RCC 7860 (cell line): Measurements from ENCODE around the gene MLANA.

Experiments
- DNase-seq: peaks from one replicate; pipeline ENCODE4 v3.0.0-alpha.2; 2015; ENCODE audit warnings: low spot score
- FAIRE-seq: peaks from 2 replicates; lab custom pipeline; 2012; peaks lifted over from hg19 to GRCh38; lab: Jason Lieb, UNC

The MLANA gene, protein sequence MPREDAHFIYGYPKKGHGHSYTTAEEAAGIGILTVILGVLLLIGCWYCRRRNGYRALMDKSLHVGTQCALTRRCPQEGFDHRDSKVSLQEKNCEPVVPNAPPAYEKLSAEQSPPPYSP

GRCh38 chr9:5890641-5891040, at the start of gene MLANA:
MLANA (plus strand) TSS chr9:5890889; CDS start chr9:5892475, 1,586 bp downstream.
- no peak for FAIRE-seq

GRCh38 chr9:5841771-5842573, 48.7 kb upstream of the MLANA start:
- FAIRE-seq: no peak
- DNase-seq: no peak

More at GRCh38 chr9:5890641-5891040, at the start of gene MLANA:
- DNase-seq: no peak

DNA sequence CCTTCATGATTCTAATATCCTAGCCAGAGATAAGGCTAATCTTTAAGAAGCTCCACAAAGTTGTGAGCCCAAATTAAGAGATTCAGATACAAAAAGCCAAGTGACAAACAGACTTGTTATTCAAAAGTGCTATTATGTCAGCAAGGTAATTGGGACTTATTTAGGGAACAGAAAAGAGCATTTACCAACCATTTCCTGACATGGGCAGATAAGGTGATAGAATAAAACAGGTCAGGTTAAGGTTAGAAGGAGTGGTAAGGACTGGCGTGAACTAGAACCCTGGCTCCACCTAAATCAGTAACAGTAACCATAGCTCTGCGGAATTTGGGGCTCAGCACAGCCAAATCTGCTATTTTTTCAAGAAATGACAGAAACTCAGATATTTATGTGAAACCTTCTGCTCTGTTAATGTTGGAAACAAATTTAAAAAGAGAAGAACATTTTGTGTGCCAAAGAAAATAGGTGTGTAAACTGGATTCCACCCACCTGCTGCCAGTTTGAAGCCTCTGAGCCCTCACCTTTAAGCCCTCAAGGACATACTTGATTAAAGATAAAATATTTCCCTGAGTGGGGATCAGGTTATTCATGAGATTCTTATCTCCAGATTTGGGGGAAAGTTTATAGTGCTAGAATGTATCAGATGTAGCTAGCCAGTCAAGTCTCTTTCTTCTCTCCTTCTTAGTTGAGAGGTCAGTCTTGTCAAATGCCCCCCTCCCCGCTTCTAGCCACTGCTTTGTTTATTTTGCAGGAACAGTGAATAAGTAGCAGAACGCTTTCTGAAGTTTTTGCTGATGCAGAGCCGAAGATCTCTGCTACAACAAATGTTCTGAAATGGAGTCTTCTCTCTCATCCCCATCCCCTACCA, 47.5 kb upstream of the MLANA start:
- FAIRE-seq: no peak
- no peak for DNase-seq

DNA sequence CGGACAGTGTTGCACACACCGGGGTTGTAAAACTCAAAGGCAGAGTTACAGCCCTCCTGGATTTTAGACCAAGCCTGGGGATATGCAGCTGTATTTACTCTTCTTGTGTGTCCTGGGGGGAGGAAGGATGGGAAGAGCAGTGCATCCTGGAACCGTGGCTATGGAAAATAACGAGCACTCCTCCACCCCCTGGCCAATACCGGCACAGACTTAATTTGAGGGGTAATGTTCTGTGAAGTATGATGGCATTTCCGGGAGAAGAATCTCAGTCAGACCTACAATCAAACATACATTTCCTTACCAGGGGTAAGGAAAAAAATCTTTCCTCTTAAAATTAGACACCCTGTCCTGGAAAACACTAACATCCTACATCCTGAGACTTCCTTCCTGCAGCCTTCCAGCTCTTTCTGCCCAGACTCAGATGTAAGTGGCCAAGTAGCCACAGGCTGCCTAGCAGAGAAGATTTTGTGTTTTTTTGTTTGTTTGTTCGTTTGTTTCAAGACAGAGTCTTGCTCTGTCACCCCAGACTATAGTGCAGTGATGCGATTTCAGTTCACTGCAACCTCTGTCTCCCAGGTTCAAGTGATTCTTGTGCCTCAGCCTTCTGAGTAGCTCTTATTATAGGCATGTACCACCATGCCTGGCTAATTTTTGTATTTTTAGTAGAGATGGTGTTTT, 46.8 kb upstream of the MLANA start:
- peak; percentile 22 for DNase-seq
- FAIRE-seq: no peak

GRCh38 chr9:5845157-5845531, 45.5 kb upstream of the MLANA start:
- no peak for FAIRE-seq
- no peak for DNase-seq

DNA sequence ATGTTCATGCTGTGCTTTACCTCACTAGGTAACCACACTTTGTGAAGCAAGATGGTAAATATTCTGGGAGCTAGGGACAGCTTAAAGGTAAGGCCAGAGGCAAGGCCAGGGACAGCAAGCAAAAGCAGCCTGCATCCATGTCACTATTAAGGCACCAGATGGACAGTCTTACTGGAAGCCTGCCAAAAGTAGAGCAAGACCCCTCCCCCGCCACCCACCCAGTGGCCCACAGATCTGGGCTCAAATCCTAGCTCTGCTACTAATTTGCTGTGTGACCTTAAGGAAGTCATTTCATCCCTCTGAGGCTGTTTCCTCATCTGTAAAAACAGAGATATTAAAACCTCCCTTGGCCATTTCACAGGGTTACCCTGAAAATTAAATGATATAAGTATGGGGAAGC, 44.6 kb upstream of the MLANA start:
- no peak for DNase-seq
- FAIRE-seq: no peak

DNA sequence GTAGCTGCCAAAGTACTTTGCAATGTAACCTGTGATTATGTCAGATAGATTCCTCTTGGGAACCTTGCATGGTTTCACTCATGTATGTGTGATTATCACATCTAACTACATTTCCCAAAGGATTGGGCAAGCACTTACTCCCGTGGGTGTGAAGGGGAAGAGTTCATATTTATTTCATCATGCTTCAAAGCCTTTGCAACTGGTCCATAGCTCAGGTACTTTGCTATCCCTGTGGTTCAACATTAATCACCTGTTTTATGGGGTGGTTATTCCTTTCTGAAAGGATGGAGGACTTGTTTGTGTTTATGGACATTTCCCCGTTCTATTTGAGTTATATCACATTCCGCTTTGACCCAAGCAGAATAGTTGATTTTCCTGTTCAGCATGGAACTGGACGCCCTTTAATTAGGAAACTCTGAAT, 44.2 kb upstream of the MLANA start:
- FAIRE-seq (no peak), DNase-seq (no peak)

GRCh38 chr9:5848372-5848882, 42.3 kb upstream of the MLANA start:
- no peak for DNase-seq
- FAIRE-seq: no peak

DNA sequence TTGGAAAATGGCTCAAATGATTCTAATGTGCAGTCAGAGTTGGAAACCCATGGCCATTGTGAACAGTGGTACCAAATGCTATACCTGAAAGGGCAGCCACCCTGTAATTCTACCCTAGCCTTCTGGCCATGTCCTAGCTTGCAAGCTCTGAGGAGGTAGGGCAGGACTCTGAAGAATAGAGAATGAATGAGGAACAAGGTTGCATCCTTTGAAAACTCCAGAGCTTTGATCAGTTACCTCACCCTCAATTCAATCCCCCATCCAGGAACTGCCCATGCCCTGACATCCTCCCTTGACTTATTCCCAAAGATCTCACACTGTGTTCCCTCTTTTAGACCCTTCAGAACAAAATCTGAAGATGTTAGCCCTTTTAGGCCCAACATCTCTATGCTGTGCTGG, 40.0 kb upstream of the MLANA start:
- FAIRE-seq: no peak
- DNase-seq: no peak

DNA sequence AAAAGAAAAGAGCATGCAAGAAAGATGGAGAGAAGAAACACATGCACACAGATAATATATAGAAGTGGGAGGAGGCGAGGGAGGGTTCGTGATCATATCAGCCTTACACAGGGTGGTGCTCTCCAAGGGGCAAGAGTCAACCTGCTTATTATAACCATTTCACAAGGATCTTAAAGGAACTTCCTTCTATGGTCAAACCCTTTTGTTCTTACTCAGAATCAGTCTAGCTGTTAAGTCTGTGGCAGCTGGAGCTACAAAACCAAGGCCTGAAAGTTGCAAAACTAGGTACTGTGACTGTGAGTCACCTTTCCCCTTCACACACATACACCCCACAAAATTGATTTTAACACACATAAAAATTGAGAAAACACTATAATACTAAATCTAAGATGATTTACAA, 39.2 kb upstream of the MLANA start:
- DNase-seq (no peak), FAIRE-seq (no peak)

GRCh38 chr9:5852987-5853386, 37.7 kb upstream of the MLANA start:
- FAIRE-seq: no peak
- DNase-seq: no peak

GRCh38 chr9:5853617-5854016, 37.1 kb upstream of the MLANA start:
- DNase-seq (no peak), FAIRE-seq (no peak)

DNA sequence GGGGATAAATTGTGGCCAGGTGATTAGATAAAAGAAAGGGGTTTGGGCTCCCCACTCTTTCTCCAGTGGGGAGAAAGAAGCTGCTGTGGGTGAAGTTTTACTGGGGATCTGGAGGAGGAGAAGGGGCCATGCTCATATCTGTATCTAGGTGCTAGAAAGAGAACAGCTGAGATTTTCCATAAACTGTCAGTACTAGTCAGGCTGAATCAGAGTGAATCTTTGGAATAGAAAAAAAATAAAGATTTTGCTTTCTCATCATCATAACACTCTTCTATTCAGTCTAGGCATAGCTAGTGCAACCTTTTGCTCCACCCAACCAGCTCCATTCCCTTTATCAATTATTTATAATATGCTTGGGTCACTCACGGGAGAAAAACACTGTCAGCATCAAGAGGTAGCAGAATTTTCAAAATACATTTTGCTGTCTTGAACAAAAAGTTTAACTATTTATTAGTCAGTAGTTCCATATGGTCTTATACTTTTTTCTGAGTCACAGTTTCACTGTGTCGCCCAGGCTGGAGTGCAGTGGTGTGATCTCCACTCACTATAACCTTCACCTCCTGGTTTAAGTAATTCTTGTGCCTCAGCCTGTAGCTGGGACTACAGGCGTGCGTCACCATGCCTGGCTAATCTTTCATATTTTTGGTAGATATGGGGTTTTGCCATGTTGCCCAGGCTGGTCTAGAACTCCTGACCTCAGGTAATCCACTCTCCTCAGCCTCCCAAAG, 36.5 kb upstream of the MLANA start:
- FAIRE-seq: no peak

GRCh38 chr9:5857928-5858327, 32.8 kb upstream of the MLANA start:
- DNase-seq: no peak
- FAIRE-seq: no peak

More for the DNA sequence above, 36.5 kb upstream of the MLANA start:
- no peak for DNase-seq

DNA sequence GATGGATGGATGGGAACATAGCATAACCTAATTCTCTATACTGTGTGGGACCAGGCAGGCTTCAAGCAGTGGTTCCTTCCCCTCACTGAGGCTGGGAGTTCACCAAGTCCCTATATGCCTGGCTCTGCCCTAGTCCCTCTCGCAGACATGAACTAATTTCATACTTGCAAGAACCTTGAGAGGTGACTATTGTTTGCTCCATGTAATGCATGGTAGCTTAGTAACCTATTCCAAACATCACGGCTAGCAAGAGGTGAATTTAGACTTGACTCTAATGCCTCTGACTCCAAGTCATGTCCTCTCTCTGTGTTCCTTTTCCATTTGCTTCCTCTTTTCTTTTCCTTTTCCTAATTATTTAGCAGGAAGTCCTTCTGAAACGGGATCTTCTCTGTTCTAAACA, 31.9 kb upstream of the MLANA start:
- DNase-seq: no peak
- FAIRE-seq: no peak

- DNase-seq: no peak
- no peak for FAIRE-seq
Observed at GRCh38 chr9:5863092-5863746, 27.5 kb upstream of the MLANA start.

DNA sequence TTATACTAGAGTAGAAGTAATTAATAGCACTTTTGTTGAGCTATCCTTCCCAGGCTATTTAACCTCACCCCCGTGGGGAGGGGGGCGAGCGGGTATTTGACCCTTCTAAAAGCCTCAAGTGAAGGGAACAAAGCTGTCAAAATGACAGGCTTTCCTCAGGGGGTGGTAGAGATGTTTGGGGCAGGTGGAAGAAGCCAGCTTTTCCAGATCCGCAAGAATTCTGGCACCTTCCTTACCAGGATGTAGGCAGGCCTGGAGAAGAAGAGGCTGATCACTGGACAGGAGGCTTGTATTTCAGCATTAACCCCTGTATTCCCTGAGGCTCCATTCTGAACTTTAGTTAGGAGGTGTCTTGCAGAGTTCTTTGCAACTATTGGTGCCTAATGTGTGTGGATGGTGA, 26.2 kb upstream of the MLANA start:
- DNase-seq (no peak), FAIRE-seq (no peak)

DNA sequence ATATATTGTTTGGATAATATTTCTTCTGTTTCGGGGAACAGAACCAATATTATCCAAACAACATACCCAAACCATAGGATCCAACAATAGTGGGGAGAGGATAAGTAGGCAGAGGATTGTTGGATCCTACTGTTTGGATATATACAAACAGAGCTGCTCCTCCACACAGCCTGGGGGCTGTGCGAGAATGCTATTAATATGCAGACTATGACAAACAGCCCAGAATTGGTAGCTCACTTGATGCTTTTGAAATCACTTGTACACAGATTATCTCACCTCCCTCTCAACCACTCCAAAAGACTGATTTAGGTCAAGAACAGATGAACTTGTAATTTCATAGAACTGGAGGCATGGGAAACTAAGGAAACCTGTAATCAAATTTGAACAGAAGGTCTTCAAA, 24.4 kb upstream of the MLANA start:
- FAIRE-seq: no peak

DNA sequence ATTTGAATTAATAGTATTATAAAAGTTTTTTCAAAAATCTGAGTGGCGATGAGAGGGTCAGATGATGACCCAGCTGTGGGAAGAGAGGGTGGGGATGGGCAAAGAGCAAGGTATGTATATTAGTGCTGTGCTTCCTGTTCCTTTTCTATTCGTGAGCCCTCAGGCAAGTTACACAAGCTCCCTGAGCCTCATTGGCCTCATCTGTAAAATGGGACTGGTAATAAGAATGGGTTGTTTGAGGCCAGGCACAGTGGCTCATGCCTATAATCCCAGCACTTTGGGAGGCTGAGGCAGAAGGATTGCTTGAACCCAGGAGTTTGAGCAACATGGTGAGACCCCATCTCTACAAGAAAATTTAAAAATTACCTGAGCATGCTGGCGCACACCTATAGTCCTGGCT, 24.0 kb upstream of the MLANA start:
- no peak for FAIRE-seq
- no peak for DNase-seq

More for the DNA sequence above, 24.4 kb upstream of the MLANA start:
- DNase-seq: no peak

GRCh38 chr9:5868235-5868634, 22.5 kb upstream of the MLANA start:
- FAIRE-seq (no peak), DNase-seq (no peak)
